Measurements from ENCODE around the gene MEX3D.

DNA sequence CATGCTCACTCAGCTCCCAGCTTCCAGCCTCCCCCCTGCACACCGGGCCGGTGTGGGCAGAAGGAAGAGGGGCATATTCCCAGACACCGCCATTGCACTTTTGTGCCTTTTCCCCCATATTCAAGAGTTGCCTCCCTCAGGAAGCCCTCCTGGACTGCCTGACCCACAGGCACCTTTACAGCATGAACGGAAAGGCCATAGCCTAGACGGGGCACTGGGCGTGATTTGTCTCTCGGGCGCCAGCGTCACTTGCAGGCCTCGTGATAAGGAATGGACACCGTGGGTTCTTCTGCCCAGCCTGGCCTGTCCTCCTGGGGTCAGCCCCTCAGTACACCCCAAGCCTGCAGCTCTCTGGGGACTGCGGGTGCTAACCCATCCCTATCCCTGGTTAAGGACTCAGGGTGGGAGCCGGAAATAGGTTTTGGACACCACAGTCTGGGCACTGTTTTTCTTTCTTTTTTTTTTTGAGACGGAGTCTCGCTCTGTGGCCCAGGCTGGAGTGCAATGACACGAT lies 38.1 kb upstream of the MEX3D start:
- TF ChIP-seq, protein P1, sequence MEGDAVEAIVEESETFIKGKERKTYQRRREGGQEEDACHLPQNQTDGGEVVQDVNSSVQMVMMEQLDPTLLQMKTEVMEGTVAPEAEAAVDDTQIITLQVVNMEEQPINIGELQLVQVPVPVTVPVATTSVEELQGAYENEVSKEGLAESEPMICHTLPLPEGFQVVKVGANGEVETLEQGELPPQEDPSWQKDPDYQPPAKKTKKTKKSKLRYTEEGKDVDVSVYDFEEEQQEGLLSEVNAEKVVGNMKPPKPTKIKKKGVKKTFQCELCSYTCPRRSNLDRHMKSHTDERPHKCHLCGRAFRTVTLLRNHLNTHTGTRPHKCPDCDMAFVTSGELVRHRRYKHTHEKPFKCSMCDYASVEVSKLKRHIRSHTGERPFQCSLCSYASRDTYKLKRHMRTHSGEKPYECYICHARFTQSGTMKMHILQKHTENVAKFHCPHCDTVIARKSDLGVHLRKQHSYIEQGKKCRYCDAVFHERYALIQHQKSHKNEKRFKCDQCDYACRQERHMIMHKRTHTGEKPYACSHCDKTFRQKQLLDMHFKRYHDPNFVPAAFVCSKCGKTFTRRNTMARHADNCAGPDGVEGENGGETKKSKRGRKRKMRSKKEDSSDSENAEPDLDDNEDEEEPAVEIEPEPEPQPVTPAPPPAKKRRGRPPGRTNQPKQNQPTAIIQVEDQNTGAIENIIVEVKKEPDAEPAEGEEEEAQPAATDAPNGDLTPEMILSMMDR (IDR thresholded peaks at IDR 0.05; ENCODE audit: borderline replicate concordance, extremely low read depth, low read length, poor library complexity, severe bottlenecking): no peak
- no peak for TF ChIP-seq EZH2 (IDR thresholded peaks at IDR 0.05; ENCODE audit: borderline replicate concordance, low read depth, low read length, severe bottlenecking)
